Spleen (tissue), 11 donors: ENCODE results near the gene LRWD1. TPM values are rescaled to one million over a fixed set of nuclear protein-coding genes. Genes with fewer than 3 reads are reported as not detected.
"Not testable (repeated sequence)": the region's sequence is repeated elsewhere in the genome, so short reads cannot be mapped to it uniquely, and the experiment has no call there.

Experiments
- DNase-seq: peaks from one replicate; pipeline ENCODE4 v3.0.0-alpha.2; 2020
- H3K27ac ChIP-seq, 8 donors: fragments of 200-600 bp; sonication (generic) in 7 of 8; 1 replicate in 4 of 8; 2 replicates in 4 of 8; pipeline versions ENCODE4 v1.5.0 to v1.8.0; 2016 to 2021; ENCODE audit warnings: inconsistent platforms in 4 of 8, mild to moderate bottlenecking in 4 of 8, moderate library complexity in 1 of 8
- H3K27me3 ChIP-seq, 7 donors: fragments of 200-600 bp; sonication (generic) in 6 of 7; replicated peaks in 1 of 7; 1 replicate in 4 of 7; 2 replicates in 3 of 7; pipeline versions ENCODE4 v1.5.0 to v1.8.0; 2016 to 2021; ENCODE audit warnings: inconsistent platforms in 3 of 7, mild to moderate bottlenecking in 1 of 7
- H3K36me3 ChIP-seq, 6 donors: fragments of 200-600 bp; sonication (generic) in 5 of 6; 1 replicate in 4 of 6; 2 replicates in 2 of 6; pipeline versions ENCODE4 v1.5.0 to v1.8.0; 2016 to 2021; ENCODE audit warnings: inconsistent platforms in 2 of 6
- H3K4me1 ChIP-seq, 6 donors: fragments of 200-600 bp; sonication (generic) in 5 of 6; 1 replicate in 3 of 6; 2 replicates in 3 of 6; pipeline versions ENCODE4 v1.5.0 to v1.8.0; 2016 to 2021; ENCODE audit warnings: inconsistent platforms in 3 of 6
- H3K4me3 ChIP-seq, 8 donors: fragments of 200-600 bp; sonication (generic) in 7 of 8; 1 replicate in 4 of 8; 2 replicates in 4 of 8; pipeline versions ENCODE4 v1.5.0 to v1.8.0; 2016 to 2021; ENCODE audit warnings: inconsistent platforms in 4 of 8, mild to moderate bottlenecking in 4 of 8, moderate library complexity in 2 of 8
- H3K9me3 ChIP-seq, 8 donors: fragments of 200-600 bp; sonication (generic) in 7 of 8; 1 replicate in 4 of 8; 2 replicates in 4 of 8; pipeline versions ENCODE4 v1.5.0 to v1.8.0; 2016 to 2021; ENCODE audit warnings: inconsistent platforms in 4 of 8
- CTCF ChIP-seq, 11 experiments: fragments of 200-600 bp in 7 of 11; fragments of 450-650 bp in 4 of 11; sonication (generic) in 4 of 11; IDR thresholded peaks in 8 of 11; conservative IDR thresholded peaks in 3 of 11; 1 replicate in 7 of 11; 2 replicates in 4 of 11; pipeline versions ENCODE4 v1.4.0 to v1.8.0; 2016 to 2021; ENCODE audit warnings: antibody characterized with exemption in 11 of 11, inconsistent platforms in 4 of 11, mild to moderate bottlenecking in 1 of 11
- POLR2A ChIP-seq, 3 donors: fragments of 450-650 bp; IDR thresholded peaks; one replicate each; pipeline ENCODE4 v1.5.1; 2017; ENCODE audit warnings: antibody characterized with exemption in 3 of 3, mild to moderate bottlenecking in 1 of 3
- POLR2AphosphoS5 ChIP-seq, 3 donors: sonication (generic); formaldehyde crosslinking; IDR thresholded peaks; one replicate each; pipeline ENCODE4 v1.5.1; 2017; ENCODE audit warnings: antibody characterized with exemption in 3 of 3
- WGBS, 5 donors: extraction: QIAGEN DNeasy Blood & Tissue Kit in 3 of 5; methylation state at CpG; one replicate each; pipeline versions ENCODE4 v1.1.5 to v1.1.7; 2013 to 2018; 5-methylcytosine and 5-hydroxymethylcytosine counted together
- intact Hi-C: fragments of 100-400 bp; cut with DNase I; formaldehyde crosslinking; loops from one replicate; pipeline ENCODE4 v1.15.0; 2023; ENCODE audit warnings: low total_unique reads
- polyA plus RNA-seq, 3 donors: library from polyadenylated mRNA; stranded (reverse); fragments of 200-250 nt; gene quantifications; one replicate each; pipeline ENCODE4 v1.2.1, GENCODE V29; 2013
- total RNA-seq, 7 donors: library from RNA; depleted of rRNA in 3 of 7; stranded (reverse); fragments of >200 nt in 3 of 7; fragmentation: NEBNext Ultra II Directional in 4 of 7; extraction: Animal tissue kit (Norgen Biotek cat#: 25700) in 4 of 7; gene quantifications; one replicate each; pipeline versions ENCODE4 v1.1.0 to v1.2.1, GENCODE V29; 2016 to 2021
- donor health status: healthy with polysubstance abuse.
- donor health status: DM: no; HTN: no; CAD: no; lungs with moderate emphysema.
- donor health status: DM: no; HTN: no; CAD: no.
- donor health status: Bipolar disorder and iron deficiency.
- donor health status: healthy.
- donor health status: DM: no; HTN: no; CAD: no.
- donor health status: DM: yes; HTN: yes; CAD: no.

LRWD1 gene
- total and polyA plus RNA-seq, 10 donors = 19.9 to 42.2 (median 27.3) TPM

GRCh38 chr7:102453319-102453718 lies 11.5 kb upstream of the LRWD1 start:
- 74 to 88% (median 85%) methylated on average over 3 to 7 of the region's 7 CpGs for WGBS, 5 donors

GRCh38 chr7:102454468-102454867 lies 10.3 kb upstream of the LRWD1 start:
- peaks cover 0 to 11% (median 3%) of the 10 kb centered on the region in 6 donors for H3K4me1 ChIP-seq
- 66 to 76% (median 75%) methylated on average over 9 to 12 of the region's 12 CpGs for WGBS, 5 donors
- TF ChIP-seq POLR2AphosphoS5 (IDR thresholded peaks at IDR 0.05) (peak in 1 of 3 donors; percentile 11), CTCF (IDR thresholded peaks at IDR 0.05 in 8 of 11, conservative IDR thresholded peaks at IDR 0.05 in 3 of 11) (no peak)
- peaks cover 0 to 53% (median 41%) of the 10 kb centered on the region in 6 donors for H3K36me3 ChIP-seq
- no peak overlapping the region for H3K4me3 ChIP-seq
- no peaks in the 10 kb centered on the region for H3K9me3 ChIP-seq
- H3K27me3 ChIP-seq = no peaks in the 10 kb centered on the region
- DNase-seq = no peak
- intact Hi-C loops = no loop called here
- H3K27ac ChIP-seq = no peak overlapping the region

More at GRCh38 chr7:102453319-102453718, 11.5 kb upstream of the LRWD1 start:
- H3K27me3 ChIP-seq = no peaks in the 10 kb centered on the region
- intact Hi-C loops = no loop called here
- H3K27ac ChIP-seq = no peak overlapping the region
- H3K36me3 ChIP-seq = peaks cover 0 to 53% (median 39%) of the 10 kb centered on the region in 6 donors
- no peaks in the 10 kb centered on the region for H3K9me3 ChIP-seq
- no peak overlapping the region for H3K4me3 ChIP-seq
- H3K4me1 ChIP-seq = peaks cover 0 to 18% (median 3%) of the 10 kb centered on the region in 6 donors
- DNase-seq = no peak
- peak in 2 of 3 donors; percentile 13 to 43 for TF ChIP-seq POLR2AphosphoS5 (IDR thresholded peaks at IDR 0.05)
- TF ChIP-seq POLR2A (IDR thresholded peaks at IDR 0.05) = no peak

GRCh38 chr7:102454932-102455331 lies 9.9 kb upstream of the LRWD1 start:
- intact Hi-C loops = loop anchor here (5.0 kb wide), 1 partner anchor 48 kb away; no protein-coding TSS in a partner anchor
- not testable (repeated sequence) for H3K9me3 ChIP-seq, DNase-seq, H3K4me3 ChIP-seq, H3K27ac ChIP-seq, H3K27me3 ChIP-seq, H3K4me1 ChIP-seq
- TF ChIP-seq POLR2AphosphoS5 (IDR thresholded peaks at IDR 0.05) = peak in 1 of 3 donors; percentile 8
- WGBS, 5 donors = 85 to 90% (median 89%) methylated on average over 10 of the region's 10 CpGs
- H3K36me3 ChIP-seq = peaks cover 0 to 53% (median 42%) of the 10 kb centered on the region in 6 donors

- peaks cover 0 to 9% (median 0%) of the 10 kb centered on the region in 6 donors for H3K4me1 ChIP-seq
- no peaks in the 10 kb centered on the region for H3K9me3 ChIP-seq
- H3K36me3 ChIP-seq = peaks cover 0 to 53% (median 42%) of the 10 kb centered on the region in 6 donors
- no peak overlapping the region for H3K4me3 ChIP-seq
- intact Hi-C loops = loop anchor here (5.0 kb wide), 1 partner anchor 48 kb away; no protein-coding TSS in a partner anchor
- DNase-seq = no peak
- TF ChIP-seq POLR2AphosphoS5 (IDR thresholded peaks at IDR 0.05) = peak in 2 of 3 donors; percentile 5 to 64
- TF ChIP-seq POLR2A (IDR thresholded peaks at IDR 0.05) = no peak
- no peak overlapping the region for H3K27ac ChIP-seq
- H3K27me3 ChIP-seq = no peaks in the 10 kb centered on the region
- WGBS, 5 donors = 84 to 94% (median 90%) methylated on average over 5 to 11 of the region's 11 CpGs
Measured at GRCh38 chr7:102455596-102455995, 9.2 kb upstream of the LRWD1 start.

- H3K27ac ChIP-seq = no peak overlapping the region
- no peaks in the 10 kb centered on the region for H3K27me3 ChIP-seq
- 93 to 94% (median 94%) methylated on average over 10 of the region's 10 CpGs for WGBS, 5 donors
- H3K9me3 ChIP-seq = no peaks in the 10 kb centered on the region
- DNase-seq = no peak
- H3K4me3 ChIP-seq = no peak overlapping the region
- intact Hi-C loops = loop anchor here (5.0 kb wide), 1 partner anchor 49 kb away; no protein-coding TSS in a partner anchor
- H3K36me3 ChIP-seq = peaks cover 0 to 53% (median 42%) of the 10 kb centered on the region in 6 donors
- TF ChIP-seq POLR2AphosphoS5 (IDR thresholded peaks at IDR 0.05) (no peak), POLR2A (IDR thresholded peaks at IDR 0.05) (no peak), CTCF (IDR thresholded peaks at IDR 0.05 in 8 of 11, conservative IDR thresholded peaks at IDR 0.05 in 3 of 11) (no peak)
- H3K4me1 ChIP-seq = peaks cover 0 to 13% (median 0%) of the 10 kb centered on the region in 6 donors
Measured at GRCh38 chr7:102456327-102456726, 8.5 kb upstream of the LRWD1 start.
